DOHH2 (cell line): ENCODE results near the gene RCAN3.

Experiments used
- EZH2phosphoT487 ChIP-seq: fragments of 200-600 bp; sonication (generic); IDR thresholded peaks from 2 replicates; pipeline ENCODE4 v1.6.1; 2017; ENCODE audit warnings: borderline replicate concordance, mild to moderate bottlenecking, antibody characterized with exemption, low read length, moderate library complexity, mixed read lengths
- TF ChIP-seq, protein P1 (sequence below): fragments of 200-600 bp; sonication (generic); IDR thresholded peaks from one replicate; pipeline ENCODE4 v1.5.1; 2014; ENCODE audit warnings: antibody characterized with exemption, mild to moderate bottlenecking, low read depth, low read length; ENCODE audit not compliant: poor library complexity, severe bottlenecking

DNA sequence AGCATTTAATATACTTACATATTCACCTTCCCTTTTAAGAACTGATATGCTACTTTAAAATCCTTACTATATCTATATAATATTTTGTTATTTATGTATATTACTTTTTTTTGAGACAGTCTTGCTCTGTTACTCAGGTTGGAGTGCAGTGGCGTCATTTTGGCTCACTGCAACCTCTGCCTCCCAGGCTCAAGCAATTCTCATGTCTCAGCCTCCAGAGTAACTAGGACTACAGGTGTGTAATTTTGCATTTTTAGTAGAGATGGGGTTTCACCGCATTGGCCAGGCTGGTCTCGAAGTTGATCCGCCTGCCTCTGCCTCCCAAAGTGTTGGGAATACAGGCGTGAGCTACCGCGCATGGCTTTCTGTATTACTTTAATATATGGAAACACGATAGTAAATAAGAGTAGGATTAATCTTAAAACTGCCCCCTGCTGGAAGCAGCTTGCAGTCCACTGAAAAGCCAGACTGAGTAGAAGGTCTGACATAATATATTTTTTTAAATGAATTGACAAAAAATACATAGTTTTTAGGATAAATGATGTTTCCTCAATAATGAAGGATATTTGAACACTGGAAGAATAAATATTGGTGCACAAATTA, 24.4 kb downstream of the RCAN3 start:
- TF ChIP-seq, protein P1, sequence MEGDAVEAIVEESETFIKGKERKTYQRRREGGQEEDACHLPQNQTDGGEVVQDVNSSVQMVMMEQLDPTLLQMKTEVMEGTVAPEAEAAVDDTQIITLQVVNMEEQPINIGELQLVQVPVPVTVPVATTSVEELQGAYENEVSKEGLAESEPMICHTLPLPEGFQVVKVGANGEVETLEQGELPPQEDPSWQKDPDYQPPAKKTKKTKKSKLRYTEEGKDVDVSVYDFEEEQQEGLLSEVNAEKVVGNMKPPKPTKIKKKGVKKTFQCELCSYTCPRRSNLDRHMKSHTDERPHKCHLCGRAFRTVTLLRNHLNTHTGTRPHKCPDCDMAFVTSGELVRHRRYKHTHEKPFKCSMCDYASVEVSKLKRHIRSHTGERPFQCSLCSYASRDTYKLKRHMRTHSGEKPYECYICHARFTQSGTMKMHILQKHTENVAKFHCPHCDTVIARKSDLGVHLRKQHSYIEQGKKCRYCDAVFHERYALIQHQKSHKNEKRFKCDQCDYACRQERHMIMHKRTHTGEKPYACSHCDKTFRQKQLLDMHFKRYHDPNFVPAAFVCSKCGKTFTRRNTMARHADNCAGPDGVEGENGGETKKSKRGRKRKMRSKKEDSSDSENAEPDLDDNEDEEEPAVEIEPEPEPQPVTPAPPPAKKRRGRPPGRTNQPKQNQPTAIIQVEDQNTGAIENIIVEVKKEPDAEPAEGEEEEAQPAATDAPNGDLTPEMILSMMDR = peak; percentile 74
- TF ChIP-seq EZH2phosphoT487 = no peak
